ENCODE results near the gene DHX16. TPM values are rescaled to one million over a fixed set of nuclear protein-coding genes. Genes with fewer than 3 reads are reported as not detected.

The DHX16 gene
- total RNA-seq, 1 experiment from 2014 or later: 32.2 TPM

GRCh38 chr6:30696432-30696831, 23.6 kb upstream of the DHX16 start:
- no peak overlapping the region for H3K27ac Mint-ChIP-seq
- ChIA-PET CTCF (interaction anchor here (1.2 to 5.6 kb wide), 3 partner anchors 18 to 34 kb away, joined by 3 to 30 read pairs (median 8); partner anchors contain the start of gene DHX16), POLR2A (no interaction called here)
- no peaks in the 10 kb centered on the region for H3K27me3 Mint-ChIP-seq (ENCODE audit: low read depth)
- DNase-seq (ENCODE audit: low spot score) (no peak), ATAC-seq (no peak)
- H3K9me3 Mint-ChIP-seq: no peaks in the 10 kb centered on the region
- peaks cover 11% of the 10 kb centered on the region for H3K4me1 Mint-ChIP-seq
- H3K4me3 Mint-ChIP-seq: no peak overlapping the region
- no peak for TF ChIP-seq NR3C1 (CRISPR knock-in tag; conservative IDR thresholded peaks at IDR 0.05; ENCODE audit: low read depth)
- no peak for TF ChIP-seq TP53 (CRISPR knock-in tag; IDR thresholded peaks at IDR 0.05)
- no peak for TF ChIP-seq SP1 (CRISPR knock-in tag; conservative IDR thresholded peaks at IDR 0.05)
- no peak for TF ChIP-seq CBFB (CRISPR knock-in tag; IDR thresholded peaks at IDR 0.05; ENCODE audit: low read depth)
- TF ChIP-seq ZNF317 (CRISPR knock-in tag; IDR thresholded peaks at IDR 0.05; ENCODE audit: borderline replicate concordance, low read depth): no peak
- no peak for TF ChIP-seq PRRX2 (CRISPR knock-in tag; IDR thresholded peaks at IDR 0.05)
- TF ChIP-seq ELF4 (CRISPR knock-in tag; IDR thresholded peaks at IDR 0.05; ENCODE audit: low read depth): no peak
- TF ChIP-seq NR1H2 (CRISPR knock-in tag; IDR thresholded peaks at IDR 0.05): no peak
- TF ChIP-seq ZNF416 (CRISPR knock-in tag; IDR thresholded peaks at IDR 0.05): no peak
- TF ChIP-seq ATF6 (CRISPR knock-in tag; IDR thresholded peaks at IDR 0.05): no peak
- no peak for TF ChIP-seq ZNF263 (CRISPR knock-in tag; IDR thresholded peaks at IDR 0.05; ENCODE audit: low read depth)
- TF ChIP-seq E2F4 (CRISPR knock-in tag; IDR thresholded peaks at IDR 0.05; ENCODE audit: borderline replicate concordance, low read depth): no peak
- no peak for TF ChIP-seq HMGA2 (CRISPR knock-in tag; IDR thresholded peaks at IDR 0.05)
- no peak for TF ChIP-seq FOXK1 (CRISPR knock-in tag; IDR thresholded peaks at IDR 0.05)
- TF ChIP-seq ZNF219 (CRISPR knock-in tag; IDR thresholded peaks at IDR 0.05; ENCODE audit: borderline replicate concordance): no peak
- TF ChIP-seq MYBL2 (CRISPR knock-in tag; IDR thresholded peaks at IDR 0.05): no peak
- no peak for TF ChIP-seq ERG (CRISPR knock-in tag; IDR thresholded peaks at IDR 0.05)
- no peak for TF ChIP-seq ZNF281 (CRISPR knock-in tag; IDR thresholded peaks at IDR 0.05)
- no peak for TF ChIP-seq E2F5 (CRISPR knock-in tag; IDR thresholded peaks at IDR 0.05)
- H3K36me3 Mint-ChIP-seq: peaks cover 14% of the 10 kb centered on the region
